PC-3 (cell line): ENCODE data around the gene NKAP. TPM values are rescaled to one million over a fixed set of nuclear protein-coding genes. Genes with fewer than 3 reads are reported as not detected.
"Not testable (repeated sequence)": the region's sequence is repeated elsewhere in the genome, so short reads cannot be mapped to it uniquely, and the experiment has no call there.

Experiments
- ATAC-seq: fragments of 200-7000 bp; cut with Tn5 transposase; 2 replicates; pipeline ENCODE4 v1.9.1; 2020; ENCODE audit warnings: mild to moderate bottlenecking, moderate library complexity
- BruUV-seq: library from RNA; stranded (reverse); fragments of 400-500 nt; replicated peaks from 2 replicates; lab custom pipeline; 2021; lab: Mats Ljungman, UMichigan
- CTCF ChIA-PET: fragments of 300-600 bp; sonication (Branson Sonifier 250); formaldehyde crosslinking; loops from one replicate; lab custom pipeline; 2022; ENCODE audit warnings: antibody characterized with exemption; lab: Charles Lee
- POLR2A ChIA-PET: fragments of 300-600 bp; sonication (Branson Sonifier 250); formaldehyde crosslinking; loops from one replicate; lab custom pipeline; 2022; ENCODE audit warnings: antibody characterized with exemption; ENCODE audit not compliant: unreplicated experiment; lab: Charles Lee
- DNase-seq: peaks from one replicate; pipeline ENCODE4 v3.0.0-alpha.2; 2015
- H2AFZ ChIP-seq: fragments of 300-600 bp; sonication (generic); 2 replicates; pipeline ENCODE4 v1.6.0; 2016; ENCODE audit warnings: antibody characterized with exemption, low read length
- H3F3A ChIP-seq: fragments of 300-600 bp; sonication (generic); one replicate; pipeline ENCODE4 v1.6.0; 2017; ENCODE audit warnings: antibody characterized with exemption, low read length, control low read depth, mild to moderate bottlenecking; ENCODE audit not compliant: unreplicated experiment
- H3K27ac ChIP-seq: fragments of 300-600 bp; sonication (generic); 2 replicates; pipeline ENCODE4 v1.5.1; 2016; ENCODE audit warnings: mild to moderate bottlenecking, low read length
- H3K27me3 ChIP-seq: fragments of 300-600 bp; sonication (generic); 2 replicates; pipeline ENCODE4 v1.6.1; 2016; ENCODE audit warnings: low read length, mixed read lengths
- H3K36me3 ChIP-seq: fragments of 300-600 bp; sonication (generic); 2 replicates; pipeline ENCODE4 v1.6.1; 2016; ENCODE audit warnings: low read depth, mixed run types, low read length, mixed read lengths
- H3K4me1 ChIP-seq: fragments of 300-600 bp; sonication (generic); 2 replicates; pipeline ENCODE4 v1.5.1; 2016; ENCODE audit warnings: low read length; ENCODE audit not compliant: insufficient read depth
- H3K4me2 ChIP-seq: fragments of 300-600 bp; sonication (generic); 2 replicates; pipeline ENCODE4 v1.6.0; 2016; ENCODE audit warnings: low read length
- H3K4me3 ChIP-seq: fragments of 300-600 bp; sonication (generic); 2 replicates; pipeline ENCODE4 v1.5.1; 2016; ENCODE audit warnings: mild to moderate bottlenecking, low read length, mixed read lengths
- H3K79me2 ChIP-seq: fragments of 300-600 bp; sonication (generic); 2 replicates; pipeline ENCODE4 v1.6.1; 2017; ENCODE audit warnings: low read length, mixed read lengths
- H3K9ac ChIP-seq: fragments of 300-600 bp; sonication (generic); 2 replicates; pipeline ENCODE4 v1.6.0; 2016; ENCODE audit warnings: mild to moderate bottlenecking, low read length
- H3K9me2 ChIP-seq: fragments of 300-600 bp; sonication (generic); replicated peaks from 2 replicates; pipeline ENCODE4 v1.6.1; 2016; ENCODE audit warnings: mixed run types, low read length, mixed read lengths
- H3K9me3 ChIP-seq: fragments of 300-600 bp; sonication (generic); 2 replicates; pipeline ENCODE4 v1.6.1; 2016; ENCODE audit warnings: low read length, mixed read lengths
- H4K20me1 ChIP-seq: fragments of 300-600 bp; sonication (generic); 2 replicates; pipeline ENCODE4 v1.6.1; 2016; ENCODE audit warnings: low read length, mixed read lengths
- CTCF ChIP-seq: fragments of 300-600 bp; sonication (generic); conservative IDR thresholded peaks from 2 replicates; pipeline ENCODE4 v1.5.1; 2017; ENCODE audit warnings: antibody characterized with exemption, low read depth, mild to moderate bottlenecking, low read length
- EZH2 ChIP-seq: fragments of 300-600 bp; sonication (generic); IDR thresholded peaks from one replicate; pipeline ENCODE4 v1.6.1; 2017; ENCODE audit warnings: antibody characterized with exemption, mild to moderate bottlenecking, low read length; ENCODE audit not compliant: unreplicated experiment
- EZH2phosphoT487 ChIP-seq: fragments of 300-600 bp; sonication (generic); IDR thresholded peaks from 2 replicates; pipeline ENCODE4 v1.6.1; 2018; ENCODE audit warnings: mild to moderate bottlenecking, antibody characterized with exemption, low read length, borderline replicate concordance
- intact Hi-C: fragments of 100-400 bp; cut with micrococcal nuclease; formaldehyde crosslinking; loops from 2 replicates; pipeline ENCODE4 v1.9.0; 2023
- total RNA-seq: library from RNA; depleted of rRNA; stranded (reverse); fragments of >200 nt; gene quantifications from 2 replicates; pipeline ENCODE4 v1.2.3, GENCODE V29; 2014

NKAP gene
- total RNA-seq, 1 experiment from 2014 or later, result 5.2 TPM

GRCh38 chrX:119983494-119983893 lies 39.9 kb upstream of the NKAP start:
- no TSS peak for BruUV-seq
- ATAC-seq (no peak), DNase-seq (no peak)
- no peaks in the 10 kb centered on the region for H3K36me3 ChIP-seq
- H3K9me2 ChIP-seq, result no peaks in the 10 kb centered on the region
- intact Hi-C loops, result no loop called here
- H3K9me3 ChIP-seq, result no peaks in the 10 kb centered on the region
- peaks cover 6% of the 10 kb centered on the region; the same call in 1 of the 2 replicates for H3K4me1 ChIP-seq
- H2AFZ ChIP-seq, result no peak overlapping the region
- H3K27ac ChIP-seq, result no peak overlapping the region
- H3K4me2 ChIP-seq, result no peak overlapping the region
- H3F3A ChIP-seq, result no peaks in the 10 kb centered on the region
- CTCF ChIA-PET, result no interaction called here
- no peak overlapping the region for H3K4me3 ChIP-seq
- TF ChIP-seq EZH2 (no peak), CTCF (no peak), EZH2phosphoT487 (no peak)
- H3K27me3 ChIP-seq, result peaks cover 2% of the 10 kb centered on the region; the same call in 1 of the 2 replicates
- H3K9ac ChIP-seq, result no peak overlapping the region
- H3K79me2 ChIP-seq, result no peaks in the 10 kb centered on the region
- H4K20me1 ChIP-seq, result no peaks in the 10 kb centered on the region
- POLR2A ChIA-PET, result no interaction called here

GRCh38 chrX:119982145-119982544 lies 38.6 kb upstream of the NKAP start:
- ATAC-seq (no peak), DNase-seq (no peak)
- no peak overlapping the region for H2AFZ ChIP-seq
- H3K9me2 ChIP-seq, result no peaks in the 10 kb centered on the region
- H3K4me1 ChIP-seq, result peaks cover 6% of the 10 kb centered on the region; the same call in 1 of the 2 replicates
- H3K9ac ChIP-seq, result no peak overlapping the region
- intact Hi-C loops, result no loop called here
- ChIA-PET CTCF (no interaction called here), POLR2A (no interaction called here)
- no peak overlapping the region for H3K4me3 ChIP-seq
- H3K36me3 ChIP-seq, result no peaks in the 10 kb centered on the region
- H3K9me3 ChIP-seq, result no peaks in the 10 kb centered on the region
- no peaks in the 10 kb centered on the region for H3F3A ChIP-seq
- no peaks in the 10 kb centered on the region for H4K20me1 ChIP-seq
- H3K27ac ChIP-seq, result no peak overlapping the region
- no TSS peak for BruUV-seq
- TF ChIP-seq EZH2 (no peak), CTCF (no peak), EZH2phosphoT487 (no peak)
- no peaks in the 10 kb centered on the region for H3K79me2 ChIP-seq
- no peaks in the 10 kb centered on the region; the same call in 1 of the 2 replicates for H3K27me3 ChIP-seq
- no peak overlapping the region for H3K4me2 ChIP-seq

- no peaks in the 10 kb centered on the region for H3F3A ChIP-seq
- no peaks in the 10 kb centered on the region for H4K20me1 ChIP-seq
- H3K4me1 ChIP-seq, result peaks cover 6% of the 10 kb centered on the region; the same call in 1 of the 2 replicates
- no peak overlapping the region for H3K27ac ChIP-seq
- H3K9me2 ChIP-seq, result no peaks in the 10 kb centered on the region
- intact Hi-C loops, result no loop called here
- ATAC-seq, result peak; percentile 46; the same call in 1 of the 2 replicates
- TF ChIP-seq EZH2, result no peak
- TF ChIP-seq CTCF, result peak; percentile 66
- H3K9me3 ChIP-seq, result no peaks in the 10 kb centered on the region
- ChIA-PET CTCF (interaction anchor here (0.6 to 0.9 kb wide), 3 partner anchors 25 to 513 kb away, joined by 5 to 8 read pairs (median 6); partner anchors contain the start of gene SLC25A5), POLR2A (no interaction called here)
- DNase-seq, result peak; percentile 58
- no peak overlapping the region for H3K4me2 ChIP-seq
- no peak overlapping the region for H3K9ac ChIP-seq
- no peaks in the 10 kb centered on the region for H3K36me3 ChIP-seq
- no peaks in the 10 kb centered on the region; the same call in 1 of the 2 replicates for H3K27me3 ChIP-seq
- H3K79me2 ChIP-seq, result no peaks in the 10 kb centered on the region
- H3K4me3 ChIP-seq, result no peak overlapping the region
- BruUV-seq, result no TSS peak
- H2AFZ ChIP-seq, result no peak overlapping the region
These were observed 37.9 kb upstream of the NKAP start for GRCh38 chrX:119981286-119982070.

- ATAC-seq, intact Hi-C loops, H3K27me3 ChIP-seq, H3K27ac ChIP-seq, H3K79me2 ChIP-seq, BruUV-seq, H3K36me3 ChIP-seq, POLR2A ChIA-PET, CTCF ChIA-PET, H3F3A ChIP-seq, H3K9me3 ChIP-seq, H3K4me3 ChIP-seq, H3K4me1 ChIP-seq, H3K4me2 ChIP-seq, DNase-seq, H2AFZ ChIP-seq, H4K20me1 ChIP-seq, H3K9ac ChIP-seq, H3K9me2 ChIP-seq: not testable (repeated sequence)
These were observed 33.6 kb upstream of the NKAP start for GRCh38 chrX:119977172-119977571.
